GM21526 (cell line): ENCODE data around the gene ZNF700.
A peak's percentile ranks its signal among the peaks of the same experiment; 100 is the strongest.
"Not testable (repeated sequence)": the region's sequence is repeated elsewhere in the genome, so short reads cannot be mapped to it uniquely, and the experiment has no call there.

Experiments
- ATAC-seq: cut with Tn5 transposase; IDR thresholded peaks from one replicate; pipeline ENCODE4 v1.9.1; 2021; ENCODE audit warnings: moderate library complexity; ENCODE audit not compliant: unreplicated experiment, low FRiP score

The ZNF700 gene

GRCh38 chr19:11935829-11936228 is 10.9 kb downstream of the ZNF700 start:
- not testable (repeated sequence) for ATAC-seq

- ATAC-seq: not testable (repeated sequence)
These were observed 13.5 kb downstream of the ZNF700 start for GRCh38 chr19:11938383-11938782.

- ATAC-seq: not testable (repeated sequence)
These were observed 16.5 kb downstream of the ZNF700 start for GRCh38 chr19:11941361-11941887.

- ATAC-seq: no peak
These were observed 17.3 kb downstream of the ZNF700 start for GRCh38 chr19:11942008-11942842.

- no peak for ATAC-seq
These were observed 17.9 kb downstream of the ZNF700 start for GRCh38 chr19:11942843-11943108.

GRCh38 chr19:11944656-11945055 is 19.7 kb downstream of the ZNF700 start:
- no peak for ATAC-seq

- no peak for ATAC-seq
These were observed 23.7 kb downstream of the ZNF700 start for GRCh38 chr19:11948646-11949045.

GRCh38 chr19:11949201-11949600 is 24.3 kb downstream of the ZNF700 start:
- no peak for ATAC-seq

GRCh38 chr19:11949614-11950080 is 24.7 kb downstream of the ZNF700 start:
- ATAC-seq: not testable (repeated sequence)

GRCh38 chr19:11950312-11950711 is 25.4 kb downstream of the ZNF700 start:
- no peak for ATAC-seq

- no peak for ATAC-seq
These were observed 38.9 kb downstream of the ZNF700 start for GRCh38 chr19:11963566-11964355.

GRCh38 chr19:11964496-11964857 is 39.6 kb downstream of the ZNF700 start:
- no peak for ATAC-seq

GRCh38 chr19:11964858-11965645 is 40.1 kb downstream of the ZNF700 start, which contains the start of gene ZNF763:
Gene ZNF763 (plus strand): TSS chr19:11965040. CDS start chr19:11965209, 169 bp downstream.
- peak; percentile 79 for ATAC-seq

- ATAC-seq: no peak
These were observed 45.3 kb downstream of the ZNF700 start for GRCh38 chr19:11970174-11970573.

- ATAC-seq: no peak
These were observed 46.1 kb downstream of the ZNF700 start for GRCh38 chr19:11971041-11971440.

GRCh38 chr19:11973019-11973810 is 48.3 kb downstream of the ZNF700 start:
- ATAC-seq: no peak

- no peak for ATAC-seq
These were observed 53.7 kb downstream of the ZNF700 start for GRCh38 chr19:11978492-11979100.

GRCh38 chr19:11979527-11979926 is 54.6 kb downstream of the ZNF700 start:
- ATAC-seq: no peak

GRCh38 chr19:11982526-11982925 is 57.6 kb downstream of the ZNF700 start:
- ATAC-seq: no peak
